G401 (cell line): Measurements from ENCODE around the gene DGKG. TPM values are rescaled to one million over a fixed set of nuclear protein-coding genes. Genes with fewer than 3 reads are reported as not detected.

ENCODE experiments used
- DNase-seq: peaks from one replicate; pipeline ENCODE4 v3.0.0-alpha.2; 2015; ENCODE audit warnings: low spot score
- in situ Hi-C: cut with HindIII; loops from 2 replicates; pipeline ENCODE4 v1.10.0; 2016; ENCODE audit warnings: low sequenced_read_pairs, mixed read lengths
- total RNA-seq: library from RNA; depleted of rRNA; stranded (reverse); fragments of >200 nt; shearing (Covaris generic); gene quantifications from 2 replicates; pipeline ENCODE4 v1.2.3, GENCODE V29; 2014

DGKG gene
- total RNA-seq, 1 experiment from 2014 or later: not detected

DNA sequence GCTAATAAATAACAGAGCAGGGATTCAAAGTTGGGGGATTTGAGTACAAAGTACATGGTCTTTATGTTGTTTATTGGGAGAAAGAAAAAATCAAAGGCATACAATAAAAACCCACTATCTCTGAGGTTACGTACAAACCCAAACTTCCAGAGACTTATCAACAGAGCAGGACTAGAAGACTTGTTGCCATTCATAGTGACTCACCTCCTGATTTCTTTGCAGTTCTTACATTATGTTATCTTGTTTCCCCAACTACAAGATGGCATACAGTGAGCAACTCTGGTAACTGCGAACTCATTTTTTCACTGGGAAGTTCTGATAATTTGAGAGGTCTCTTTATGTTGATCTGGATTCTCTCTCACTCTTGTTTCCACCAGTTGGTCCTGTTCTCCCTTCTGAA lies 172.5 kb downstream of the DGKG start:
- in situ Hi-C loops: no loop called here

DNA sequence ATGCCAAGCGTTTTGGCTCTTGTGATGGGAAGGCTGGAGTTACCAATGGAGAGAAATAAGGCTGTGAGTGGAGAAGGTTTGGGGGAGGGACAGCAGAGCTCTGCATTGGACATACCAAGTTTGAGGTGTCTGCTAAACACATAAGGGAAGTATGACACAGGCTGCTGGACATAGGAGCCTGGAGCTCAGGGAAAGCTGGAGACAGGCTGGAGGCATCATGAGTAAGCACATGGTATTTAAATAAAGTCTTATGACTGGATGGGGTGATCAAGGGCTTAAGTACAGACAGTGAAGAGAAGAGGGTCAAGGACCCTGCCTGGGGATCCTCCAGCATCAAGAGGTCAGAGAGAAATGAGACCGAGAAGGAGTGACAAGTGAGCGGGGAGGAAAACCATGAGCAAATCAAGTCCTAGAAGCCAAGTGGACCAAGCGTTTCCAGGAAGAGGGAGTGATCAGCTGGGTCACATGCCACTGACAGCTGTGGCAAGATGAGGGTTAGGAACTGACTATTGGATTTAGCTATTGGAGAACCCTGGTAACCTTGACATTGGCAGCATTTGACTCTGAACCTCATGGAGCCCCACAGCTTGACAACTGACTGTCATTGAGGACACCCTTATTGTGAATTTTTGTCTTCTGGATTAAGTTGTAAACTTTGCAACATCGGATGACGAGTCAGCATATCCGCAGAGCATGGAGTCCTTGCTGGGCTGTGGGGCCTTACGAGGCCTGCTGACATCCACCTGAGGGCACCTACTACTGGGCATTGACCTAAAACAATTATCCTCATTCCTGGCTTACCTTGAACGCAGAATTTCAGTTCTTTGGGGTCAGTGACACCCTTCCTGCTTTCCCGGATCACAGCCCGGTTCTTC lies 174.4 kb downstream of the DGKG start:
- DNase-seq: no peak
- in situ Hi-C loops: no loop called here

More for the DNA sequence above, 172.5 kb downstream of the DGKG start:
- DNase-seq: no peak

DNA sequence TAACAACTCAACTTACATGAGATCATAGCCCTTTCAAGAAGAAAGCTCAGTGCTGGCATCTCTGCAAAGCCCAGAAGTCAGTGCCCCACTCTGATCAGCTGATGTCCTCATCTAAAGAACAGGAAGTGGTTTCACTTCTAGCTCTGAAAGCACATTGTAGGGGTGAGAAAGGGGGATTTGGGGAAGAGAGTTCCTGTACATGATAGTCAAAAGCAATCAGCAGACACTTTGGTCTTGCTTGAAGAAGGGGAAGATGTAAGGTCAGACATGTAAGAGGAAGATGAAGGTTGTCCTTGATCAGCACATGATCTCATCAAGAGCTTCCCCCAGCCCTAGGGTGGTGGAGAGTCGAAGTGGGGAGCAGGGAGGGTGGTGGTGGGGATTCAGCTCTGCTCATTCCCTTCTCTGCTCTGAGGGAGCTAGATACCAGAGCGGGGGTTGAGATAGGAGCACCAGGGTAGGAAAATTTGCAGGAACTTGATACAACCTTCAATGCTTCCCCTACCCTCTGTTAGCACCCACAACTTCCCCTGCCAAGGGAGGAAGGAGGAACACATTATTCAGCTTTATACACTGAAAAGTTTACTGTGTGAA lies 176.7 kb downstream of the DGKG start:
- DNase-seq: no peak
- in situ Hi-C loops: no loop called here

DNA sequence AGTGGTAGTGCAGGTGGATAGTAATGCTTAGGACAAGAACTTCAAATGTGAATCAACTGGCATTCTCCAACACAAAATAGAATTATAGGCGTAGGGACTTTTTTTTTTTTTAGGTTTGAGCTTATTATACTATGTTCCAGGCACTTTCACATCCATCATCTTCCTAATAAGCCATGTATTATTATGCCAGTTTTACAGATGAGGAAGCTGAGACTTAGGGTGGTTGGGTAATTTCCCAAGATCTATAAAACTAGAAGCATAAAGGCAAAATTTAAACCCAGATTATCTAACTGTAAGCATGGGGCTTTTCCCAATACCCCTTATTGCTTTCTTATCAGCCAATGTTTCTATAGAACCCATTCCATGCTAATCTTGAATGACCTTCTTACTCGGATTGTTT lies 178.0 kb downstream of the DGKG start:
- no peak for DNase-seq
- in situ Hi-C loops: no loop called here

DNA sequence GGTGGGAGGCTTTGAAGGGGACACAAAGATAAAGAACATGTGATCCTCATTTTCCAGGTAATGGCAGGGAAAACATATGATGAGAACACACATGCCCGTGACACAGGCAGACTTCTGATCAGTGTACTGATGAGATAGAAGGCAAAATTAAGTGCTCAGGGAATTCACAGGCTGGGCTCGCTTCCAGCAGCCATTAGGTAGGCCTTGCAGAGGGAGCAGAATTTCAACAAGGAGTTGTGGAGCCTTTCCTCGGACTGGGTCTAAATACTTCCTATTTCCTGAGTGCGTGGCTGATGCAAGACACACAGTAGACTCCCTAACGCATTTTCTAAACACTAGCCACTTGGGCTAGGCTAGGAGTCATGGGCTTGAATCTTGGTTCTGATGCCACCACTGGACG lies 179.2 kb downstream of the DGKG start:
- DNase-seq: no peak
- in situ Hi-C loops: no loop called here

DNA sequence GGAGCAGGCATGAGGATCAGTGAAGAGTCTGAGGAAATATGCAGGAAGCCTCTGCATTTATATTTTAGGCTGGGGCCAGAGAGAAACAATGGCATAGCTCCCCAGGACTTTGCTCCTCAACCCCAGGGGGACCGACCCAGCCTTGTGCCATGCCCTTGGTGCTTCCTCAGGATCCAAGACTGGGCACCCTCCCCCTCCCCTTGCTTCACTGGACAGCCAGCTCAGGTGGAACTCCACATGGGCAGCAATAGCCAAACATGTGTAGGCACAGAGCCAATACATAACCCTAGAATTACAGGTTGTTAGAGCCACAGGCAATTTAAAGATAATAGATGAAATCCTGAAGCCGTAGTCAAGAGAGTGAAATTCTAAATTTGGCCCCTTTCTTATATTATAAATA lies 180.1 kb downstream of the DGKG start:
- in situ Hi-C loops: no loop called here
- no peak for DNase-seq

DNA sequence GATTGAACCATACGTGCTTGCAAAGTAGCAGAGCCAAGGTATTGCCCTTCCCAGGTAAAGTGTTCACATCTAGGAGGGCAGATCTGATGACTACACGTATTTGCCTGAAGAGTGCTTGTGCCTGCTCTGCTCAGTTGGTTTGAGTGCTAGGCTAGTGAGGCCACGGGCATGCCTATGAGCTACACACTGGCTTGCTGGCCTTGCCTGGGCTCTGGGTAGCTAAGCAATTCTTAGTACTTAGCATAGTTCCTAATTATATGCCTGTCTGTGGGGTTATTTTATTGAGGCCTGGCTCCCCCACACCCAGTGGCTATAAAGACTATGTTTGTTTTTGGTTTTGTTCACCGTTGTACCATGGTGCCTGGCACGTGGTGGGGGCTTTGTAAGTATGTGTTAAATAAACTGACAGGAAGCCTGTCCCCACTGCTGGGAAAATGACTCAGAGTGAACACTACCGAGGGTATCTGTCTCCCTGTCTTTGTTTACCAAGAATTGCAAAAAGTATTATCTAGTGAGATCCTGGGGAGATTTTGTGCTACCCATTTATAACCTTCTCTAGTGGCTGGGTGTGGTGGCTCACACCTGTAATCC lies 181.0 kb downstream of the DGKG start:
- in situ Hi-C loops: no loop called here
- no peak for DNase-seq

DNA sequence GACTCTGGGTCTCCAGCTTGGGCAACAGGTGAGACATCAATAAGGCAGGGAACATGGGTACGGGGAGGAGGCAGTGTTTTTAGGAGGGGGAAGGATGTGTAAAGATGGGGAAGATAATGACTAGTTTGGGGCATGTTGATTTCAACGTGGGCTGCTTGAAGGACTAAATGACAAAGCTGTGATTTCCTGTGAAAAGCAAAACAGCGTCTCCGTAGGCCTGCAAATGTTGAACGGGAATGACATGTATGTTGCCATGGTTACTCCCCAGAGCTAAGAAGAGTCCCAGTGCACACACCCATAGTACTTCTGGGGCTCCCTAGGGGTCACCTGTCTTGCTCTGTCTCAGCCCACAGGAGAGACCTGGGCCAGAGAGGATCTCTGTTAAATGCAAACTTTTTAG lies 181.9 kb downstream of the DGKG start:
- no peak for DNase-seq
- in situ Hi-C loops: no loop called here

DNA sequence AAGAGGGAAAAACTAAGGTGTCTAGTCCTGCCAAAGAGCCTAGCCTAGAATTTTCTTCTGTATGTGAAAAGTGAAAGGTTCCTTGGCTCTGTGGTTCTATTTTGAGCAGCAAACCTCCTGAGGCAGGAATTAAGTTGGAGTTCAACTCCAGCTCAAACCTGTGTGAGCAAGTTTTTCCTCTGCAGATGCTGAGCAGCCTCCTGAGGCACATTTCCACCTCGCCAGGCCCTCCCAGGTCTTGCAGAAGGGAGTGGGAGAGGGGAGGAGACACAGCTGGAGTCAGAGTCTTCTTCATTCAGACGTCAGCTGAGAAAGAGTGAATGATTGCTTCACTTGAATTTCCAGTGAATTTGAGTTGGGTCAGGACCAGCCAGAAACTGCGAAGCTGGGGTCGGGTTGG lies 183.6 kb downstream of the DGKG start:
- no peak for DNase-seq
- in situ Hi-C loops: no loop called here

DNA sequence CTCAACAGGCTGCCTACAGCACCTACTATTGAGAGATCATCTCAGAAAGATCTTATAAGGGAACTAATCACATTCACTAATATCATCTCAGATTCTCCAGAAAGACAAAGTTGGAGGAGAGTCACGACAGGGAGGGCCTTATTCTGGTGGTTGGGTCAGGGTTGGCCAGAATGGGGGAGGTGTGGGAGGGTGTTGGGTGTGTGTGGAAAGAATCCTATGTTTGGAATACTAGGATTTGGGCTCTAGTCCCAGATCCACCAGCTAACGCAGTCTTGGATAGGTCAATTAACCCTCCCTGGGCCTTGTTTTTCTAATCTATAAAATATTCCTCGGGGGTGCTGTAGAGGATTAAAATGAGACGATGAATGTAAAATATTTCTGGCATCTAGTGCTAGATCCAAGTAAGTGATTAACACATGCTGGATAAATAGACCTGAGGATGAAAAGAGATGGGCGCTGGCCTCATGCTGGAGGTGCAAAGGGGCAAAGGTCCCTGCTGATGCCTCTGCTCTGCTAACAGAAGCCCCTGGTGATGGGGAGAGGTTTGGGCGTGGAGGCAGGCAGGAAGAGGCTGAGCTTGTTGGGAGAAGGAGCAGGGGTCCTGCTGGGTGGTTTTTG lies 185.6 kb downstream of the DGKG start:
- in situ Hi-C loops: no loop called here
- no peak for DNase-seq

DNA sequence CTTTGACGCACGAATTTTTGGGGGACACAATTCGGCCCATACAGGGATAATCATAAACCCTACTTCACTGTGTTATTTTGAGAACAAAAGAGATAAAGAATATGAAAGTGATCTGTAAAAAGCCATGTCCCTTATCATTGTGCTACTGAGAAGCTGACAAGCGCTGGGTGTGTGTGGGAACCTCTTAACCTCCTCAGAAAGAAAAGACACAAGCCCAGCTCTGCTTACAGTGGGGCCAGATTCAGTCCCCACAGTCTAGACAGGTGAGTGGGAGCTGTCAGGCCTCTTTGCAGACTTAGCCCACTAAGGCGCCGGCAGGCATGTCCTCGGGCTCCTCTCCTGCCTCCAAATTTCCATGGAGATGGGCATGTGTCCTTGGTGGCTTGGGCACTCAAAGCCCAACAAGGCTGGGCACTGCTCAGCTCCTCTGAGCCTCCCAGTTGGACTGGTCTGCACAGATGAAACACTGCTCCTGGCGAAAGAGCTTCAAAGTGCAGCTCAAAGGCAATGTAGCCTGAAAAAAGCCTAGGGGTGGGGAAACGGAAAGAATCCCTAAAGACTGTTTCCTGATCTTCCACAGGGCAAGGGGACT lies 188.7 kb downstream of the DGKG start:
- in situ Hi-C loops: no loop called here
- no peak for DNase-seq

DNA sequence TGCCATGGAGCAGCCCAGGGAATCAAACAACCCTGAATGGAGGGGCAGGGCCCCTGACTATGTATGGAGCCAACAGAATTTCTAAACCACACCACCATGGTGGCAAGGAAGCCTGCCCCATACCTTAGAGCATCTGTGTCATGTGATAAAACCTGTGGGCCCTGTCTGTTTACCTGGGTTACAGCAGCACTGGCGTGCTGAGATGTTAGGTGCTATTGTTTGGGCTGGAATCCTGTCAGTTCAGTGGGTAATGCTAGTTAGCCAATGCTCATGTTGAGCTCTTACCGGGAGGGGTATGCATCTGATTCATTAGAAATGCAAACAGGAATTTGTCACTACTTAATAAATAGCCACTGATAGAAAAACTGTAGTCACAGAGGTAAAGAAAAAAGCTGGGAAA lies 189.7 kb downstream of the DGKG start:
- no peak for DNase-seq
- in situ Hi-C loops: no loop called here

DNA sequence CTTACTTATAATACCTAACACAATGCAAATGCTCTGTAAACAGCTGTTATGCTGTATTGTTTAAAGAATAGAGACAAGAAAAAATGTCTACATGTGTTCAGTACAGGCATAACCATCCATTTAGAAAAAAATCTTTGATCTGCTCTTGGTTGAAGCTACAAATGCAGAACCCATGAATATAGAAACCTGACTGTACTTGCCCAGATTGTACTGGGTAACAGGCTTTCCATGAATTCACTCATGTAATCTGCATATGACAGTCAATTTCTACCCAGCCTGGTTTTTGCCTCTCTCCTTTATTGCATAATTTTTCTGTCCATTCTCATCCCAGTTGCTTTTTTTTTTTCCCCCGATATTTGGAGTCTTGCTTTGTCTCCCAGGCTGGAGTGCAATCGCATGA lies 190.5 kb downstream of the DGKG start:
- no peak for DNase-seq
- in situ Hi-C loops: no loop called here

DNA sequence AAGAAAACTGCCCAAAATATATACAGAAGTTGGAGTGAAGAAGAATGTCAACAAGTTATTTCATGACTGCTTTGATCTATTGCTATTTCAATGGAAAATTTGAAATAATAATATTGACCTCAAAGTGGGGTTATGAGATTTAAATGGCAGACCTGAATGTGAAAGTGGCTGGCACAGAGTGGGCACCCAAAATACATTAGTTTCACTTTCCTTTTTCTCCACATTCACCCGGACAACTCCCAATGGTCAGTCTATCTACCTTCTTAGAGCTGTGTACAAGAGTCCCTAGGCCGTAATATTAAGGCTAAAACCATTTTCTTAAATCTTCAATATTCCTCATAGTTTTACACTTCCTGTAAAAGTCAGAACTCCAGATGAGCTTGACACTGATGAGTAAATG lies 191.5 kb downstream of the DGKG start:
- in situ Hi-C loops: no loop called here
- DNase-seq: no peak

DNA sequence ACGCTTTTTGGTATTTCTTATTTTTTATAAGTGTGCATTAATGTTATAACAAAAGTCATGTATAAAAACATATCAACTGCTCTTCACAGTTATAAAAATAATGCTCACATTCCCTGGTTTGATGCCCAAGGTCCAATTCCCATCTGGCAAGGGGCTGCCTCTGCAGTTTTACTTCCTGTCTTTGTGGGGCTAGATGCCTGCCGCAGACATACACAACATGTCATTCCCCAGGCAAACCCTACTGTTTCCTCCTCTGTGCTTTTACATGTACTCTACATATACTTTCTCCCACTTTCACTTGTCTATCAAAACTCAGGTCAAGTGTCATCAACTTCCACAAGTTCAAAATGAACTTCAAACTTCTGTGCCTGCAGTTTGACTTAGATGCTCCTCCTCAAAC lies 192.7 kb downstream of the DGKG start:
- DNase-seq: no peak
- in situ Hi-C loops: no loop called here

DNA sequence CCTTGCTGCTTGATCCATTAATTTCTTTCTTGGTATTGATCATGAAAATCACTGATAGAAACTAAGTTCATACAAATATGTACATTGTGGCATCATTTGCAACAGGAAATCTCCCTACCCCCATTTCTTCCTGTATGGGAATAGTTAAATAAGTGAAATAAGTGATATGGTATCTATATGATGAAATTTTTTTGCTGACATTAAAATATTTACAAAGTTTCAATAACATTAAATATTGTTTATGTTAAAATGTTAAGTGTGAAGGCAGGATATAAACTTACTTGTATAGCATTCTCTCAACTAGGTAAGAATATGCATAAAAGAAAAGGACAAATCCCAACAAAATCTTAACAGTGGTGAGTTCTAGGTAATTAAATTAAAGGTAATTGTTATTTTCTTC lies 193.1 kb downstream of the DGKG start:
- no peak for DNase-seq
- in situ Hi-C loops: no loop called here

DNA sequence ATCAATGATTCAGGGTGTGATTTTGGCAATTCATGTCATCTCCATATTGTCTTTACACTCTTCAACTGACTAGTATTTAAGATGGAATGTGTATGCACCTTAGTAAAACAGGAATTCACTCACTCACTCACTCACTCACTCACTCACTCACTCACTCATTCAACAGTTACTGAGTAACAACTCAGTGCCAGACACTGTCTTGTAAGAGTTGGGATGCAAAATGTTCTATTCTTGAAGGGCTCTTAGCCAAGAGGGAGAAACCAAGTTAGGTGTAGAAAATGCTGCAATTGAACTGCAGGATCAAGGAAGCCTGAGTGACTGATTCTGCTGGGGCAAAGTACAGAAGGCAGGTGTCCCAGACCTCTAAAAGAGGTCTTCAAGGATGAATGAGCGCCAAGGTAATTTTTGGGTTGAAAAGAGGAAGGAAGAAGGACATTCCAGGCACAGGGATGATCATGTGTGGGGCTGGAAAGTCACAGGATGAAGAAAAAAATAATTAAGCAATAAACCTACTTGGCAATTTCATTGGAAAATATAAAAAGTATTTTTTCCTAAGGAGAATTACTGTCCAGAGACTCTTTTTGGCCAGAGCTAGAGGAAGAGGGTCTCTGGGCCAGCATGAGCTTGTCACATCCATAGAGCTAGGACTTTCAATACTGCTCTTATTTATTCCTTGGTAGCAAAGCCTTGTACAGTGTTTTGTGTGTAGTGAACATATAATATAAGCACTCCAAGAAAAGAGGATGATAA lies 194.2 kb downstream of the DGKG start:
- no peak for DNase-seq
- in situ Hi-C loops: no loop called here

DNA sequence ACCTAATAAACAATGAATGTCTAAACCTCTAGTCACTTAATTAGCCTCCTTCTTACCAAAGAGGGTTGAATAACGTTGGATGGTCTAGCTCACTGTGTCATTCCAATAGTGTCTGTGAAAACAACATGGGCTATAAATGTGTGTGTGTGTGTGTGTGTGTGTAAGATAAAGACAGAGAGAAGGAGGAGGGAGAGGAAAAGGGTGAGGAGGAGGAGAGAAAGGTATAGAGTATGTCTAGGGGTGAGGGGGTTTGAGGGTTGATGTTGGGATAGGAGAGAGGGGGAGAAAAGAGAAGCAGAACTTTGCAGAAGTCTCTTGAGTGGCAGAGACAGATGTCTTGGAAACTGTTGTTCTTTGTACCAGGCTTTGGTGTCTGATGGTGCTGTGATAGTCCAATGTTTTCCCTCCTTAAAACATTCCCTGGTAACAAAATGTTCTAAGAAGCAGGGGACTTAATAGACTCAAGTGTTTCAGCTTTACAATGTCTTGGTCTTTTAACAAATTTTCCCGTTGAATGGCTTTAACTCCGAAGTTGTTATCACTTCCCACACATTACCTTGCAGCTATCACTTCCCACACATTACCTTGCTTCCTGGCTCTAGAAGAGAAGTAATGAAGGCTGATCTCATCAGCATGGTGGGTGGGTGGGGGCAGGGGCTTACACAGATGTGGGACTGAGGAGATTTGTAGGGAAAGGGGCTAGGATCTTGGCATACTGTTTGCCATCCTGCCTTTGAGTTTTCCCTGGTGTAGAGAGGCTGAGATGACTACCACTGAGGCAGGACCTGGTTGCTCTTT lies 195.3 kb downstream of the DGKG start:
- DNase-seq: no peak
- in situ Hi-C loops: no loop called here
